GM19043 (cell line): Measurements from ENCODE around the gene EYA2.
"Not testable (repeated sequence)": the region's sequence is repeated elsewhere in the genome, so short reads cannot be mapped to it uniquely, and the experiment has no call there.

Experiments used
- ATAC-seq: cut with Tn5 transposase; IDR thresholded peaks from one replicate; pipeline ENCODE4 v1.9.1; 2021; ENCODE audit warnings: low read depth; ENCODE audit not compliant: unreplicated experiment

Gene EYA2

GRCh38 chr20:47188540-47188939 is 293.9 kb downstream of the EYA2 start:
- ATAC-seq = no peak

GRCh38 chr20:47189060-47189459 is 294.4 kb downstream of the EYA2 start:
- ATAC-seq = no peak

- no peak for ATAC-seq
Measured at GRCh38 chr20:47191074-47191673, 296.5 kb downstream of the EYA2 start.

GRCh38 chr20:47191956-47192355 is 297.3 kb downstream of the EYA2 start:
- ATAC-seq = no peak

GRCh38 chr20:47195573-47195972 is 300.9 kb downstream of the EYA2 start:
- no peak for ATAC-seq

- no peak for ATAC-seq
Measured at GRCh38 chr20:47196091-47197081, 301.7 kb downstream of the EYA2 start.

- no peak for ATAC-seq
Measured at GRCh38 chr20:47198254-47198671, 303.6 kb downstream of the EYA2 start.

- no peak for ATAC-seq
Measured at GRCh38 chr20:47198996-47199552, 304.4 kb downstream of the EYA2 start.

GRCh38 chr20:47201074-47201730 is 306.6 kb downstream of the EYA2 start:
- ATAC-seq = no peak

GRCh38 chr20:47202733-47203667 is 308.4 kb downstream of the EYA2 start:
- ATAC-seq = no peak

- no peak for ATAC-seq
Measured at GRCh38 chr20:47204008-47204849, 309.6 kb downstream of the EYA2 start.

- not testable (repeated sequence) for ATAC-seq
Measured at GRCh38 chr20:47204850-47205122, 310.1 kb downstream of the EYA2 start.

GRCh38 chr20:47205577-47206123 is 311.0 kb downstream of the EYA2 start:
- ATAC-seq = no peak

GRCh38 chr20:47206552-47206951 is 311.9 kb downstream of the EYA2 start:
- ATAC-seq = not testable (repeated sequence)

- no peak for ATAC-seq
Measured at GRCh38 chr20:47206962-47207641, 312.5 kb downstream of the EYA2 start.

- ATAC-seq = no peak
Measured at GRCh38 chr20:47208534-47209174, 314.0 kb downstream of the EYA2 start.

GRCh38 chr20:47209982-47210381 is 315.3 kb downstream of the EYA2 start:
- ATAC-seq = no peak

GRCh38 chr20:47210470-47210869 is 315.8 kb downstream of the EYA2 start:
- ATAC-seq = no peak
